Panc1 (cell line): ENCODE measurements around the gene HCAR2. TPM values are rescaled to one million over a fixed set of nuclear protein-coding genes. Genes with fewer than 3 reads are reported as not detected.

ENCODE experiments used
- ATAC-seq: fragments of 200-7000 bp; cut with Tn5 transposase; 2 replicates; pipeline ENCODE4 v1.9.1; 2020; ENCODE audit warnings: mild to moderate bottlenecking, moderate library complexity
- BruUV-seq: library from RNA; stranded (reverse); fragments of 400-500 nt; replicated peaks from 2 replicates; lab custom pipeline; 2021; lab: Mats Ljungman, UMichigan
- CTCF ChIA-PET: fragments of 300-600 bp; sonication (Branson Sonifier 250); formaldehyde crosslinking; loops from one replicate; lab custom pipeline; 2022; ENCODE audit warnings: antibody characterized with exemption; lab: Charles Lee
- POLR2A ChIA-PET: fragments of 300-600 bp; sonication (Branson Sonifier 250); formaldehyde crosslinking; loops from one replicate; lab custom pipeline; 2022; ENCODE audit warnings: antibody characterized with exemption; lab: Charles Lee
- DNase-seq: peaks from one replicate; pipeline ENCODE4 v3.0.0-alpha.2; 2010; ENCODE audit warnings: low read depth, low spot score
- H3K27ac ChIP-seq: 2 replicates; pipeline ENCODE4 v1.5.1; 2011; ENCODE audit warnings: mild to moderate bottlenecking, low read length, inconsistent platforms
- H3K27me3 ChIP-seq: fragments of 200-500 bp; sonication (Bioruptor generic); 2 replicates; pipeline ENCODE4 v1.6.0; 2014; ENCODE audit warnings: low read length, inconsistent platforms; ENCODE audit not compliant: control insufficient read depth, insufficient read depth
- H3K36me3 ChIP-seq: fragments of 200-500 bp; sonication (Bioruptor generic); 2 replicates; pipeline ENCODE4 v1.5.1; 2014; ENCODE audit warnings: inconsistent platforms, mild to moderate bottlenecking, low read length, moderate library complexity; ENCODE audit not compliant: control insufficient read depth, insufficient read depth
- H3K4me1 ChIP-seq: 2 replicates; pipeline ENCODE4 v1.5.1; 2011; ENCODE audit warnings: inconsistent platforms, mild to moderate bottlenecking, low read length, moderate library complexity; ENCODE audit not compliant: control insufficient read depth, insufficient read depth
- H3K4me3 ChIP-seq, 2 experiments: 2 replicates each; pipeline ENCODE4 v1.5.1; 2011 to 2012; ENCODE audit warnings: low read depth in 2 of 2, low read length in 2 of 2, mild to moderate bottlenecking in 2 of 2, inconsistent platforms in 1 of 2, moderate library complexity in 1 of 2
- H3K9me3 ChIP-seq: fragments of 200-500 bp; sonication (Bioruptor generic); 2 replicates; pipeline ENCODE4 v1.5.1; 2014; ENCODE audit warnings: low read depth, mild to moderate bottlenecking, inconsistent platforms, low read length, moderate library complexity; ENCODE audit not compliant: control insufficient read depth, insufficient read depth
- POLR2AphosphoS5 ChIP-seq: IDR thresholded peaks from 2 replicates; pipeline ENCODE4 v1.6.1; 2012; ENCODE audit warnings: mild to moderate bottlenecking, low read depth, low read length, moderate library complexity
- SIN3A ChIP-seq: IDR thresholded peaks from 2 replicates; pipeline ENCODE4 v1.6.1; 2012; ENCODE audit warnings: low read depth, mild to moderate bottlenecking, low read length, moderate library complexity, borderline replicate concordance; ENCODE audit not compliant: insufficient read depth
- TCF7L2 ChIP-seq: IDR thresholded peaks from 2 replicates; pipeline ENCODE4 v1.6.1; 2011; ENCODE audit warnings: mild to moderate bottlenecking, low read depth, low read length, inconsistent platforms
- in situ Hi-C: cut with HindIII; loops from 2 replicates; pipeline ENCODE4 v1.10.0; 2016; ENCODE audit warnings: low sequenced_read_pairs, low pct_unique_long_range_greater_than_20kb
- intact Hi-C: fragments of 100-400 bp; cut with micrococcal nuclease; formaldehyde crosslinking; loops from one replicate; pipeline ENCODE4 v1.10.0; 2022; ENCODE audit not compliant: unreplicated experiment
- total RNA-seq: library from RNA; stranded (reverse); gene quantifications from one replicate; pipeline ENCODE4 v1.2.1, GENCODE V29; 2021; ENCODE audit not compliant: unreplicated experiment
- TF ChIP-seq, protein P1 (sequence below): fragments of 450-650 bp; IDR thresholded peaks from 2 replicates; pipeline ENCODE4 v1.5.1; 2017; ENCODE audit warnings: mild to moderate bottlenecking
- TF ChIP-seq, protein P2 (sequence below), 2 experiments: IDR thresholded peaks; 2 replicates each; pipeline ENCODE4 v1.6.1; 2011 to 2012; ENCODE audit warnings: low read depth in 2 of 2, control low read depth in 1 of 2, low read length in 1 of 2, mild to moderate bottlenecking in 1 of 2, moderate library complexity in 1 of 2; ENCODE audit not compliant: insufficient read depth in 1 of 2

HCAR2 gene
- total RNA-seq, 1 experiment from 2014 or later, result not detected

DNA sequence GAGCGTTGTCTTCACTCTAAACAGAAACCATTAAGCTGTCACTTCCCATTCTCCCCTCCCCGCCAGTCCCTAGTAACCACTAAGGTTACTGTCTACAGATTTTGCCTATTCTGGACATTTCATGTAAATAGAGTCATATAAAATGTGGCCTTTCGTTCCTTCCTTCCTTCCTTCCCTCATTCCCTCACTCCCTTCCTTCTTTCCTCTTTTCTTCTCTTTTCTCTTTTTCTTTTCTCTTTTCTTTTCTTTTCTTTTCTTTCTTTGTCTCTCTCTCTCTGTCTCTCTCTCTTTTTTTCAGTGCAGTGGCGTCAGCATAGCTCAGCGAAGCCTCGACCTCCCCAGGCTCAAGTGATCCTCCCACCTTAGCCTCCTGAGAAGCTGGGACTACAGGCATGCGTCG is 37.8 kb downstream of the HCAR2 start:
- Histone ChIP-seq H3K36me3 (no peaks in the 10 kb centered on the region), H3K4me1 (no peaks in the 10 kb centered on the region), H3K9me3 (no peaks in the 10 kb centered on the region), H3K4me3 (no peak overlapping the region), H3K27ac (no peak overlapping the region), H3K27me3 (no peaks in the 10 kb centered on the region)
- no peak for ATAC-seq
- intact Hi-C loops, result no loop called here
- no TSS peak for BruUV-seq
- in situ Hi-C loops, result no loop called here
- POLR2A ChIA-PET, result no interaction called here
- CTCF ChIA-PET, result no interaction called here
- DNase-seq, result no peak
- TF ChIP-seq, protein P1, sequence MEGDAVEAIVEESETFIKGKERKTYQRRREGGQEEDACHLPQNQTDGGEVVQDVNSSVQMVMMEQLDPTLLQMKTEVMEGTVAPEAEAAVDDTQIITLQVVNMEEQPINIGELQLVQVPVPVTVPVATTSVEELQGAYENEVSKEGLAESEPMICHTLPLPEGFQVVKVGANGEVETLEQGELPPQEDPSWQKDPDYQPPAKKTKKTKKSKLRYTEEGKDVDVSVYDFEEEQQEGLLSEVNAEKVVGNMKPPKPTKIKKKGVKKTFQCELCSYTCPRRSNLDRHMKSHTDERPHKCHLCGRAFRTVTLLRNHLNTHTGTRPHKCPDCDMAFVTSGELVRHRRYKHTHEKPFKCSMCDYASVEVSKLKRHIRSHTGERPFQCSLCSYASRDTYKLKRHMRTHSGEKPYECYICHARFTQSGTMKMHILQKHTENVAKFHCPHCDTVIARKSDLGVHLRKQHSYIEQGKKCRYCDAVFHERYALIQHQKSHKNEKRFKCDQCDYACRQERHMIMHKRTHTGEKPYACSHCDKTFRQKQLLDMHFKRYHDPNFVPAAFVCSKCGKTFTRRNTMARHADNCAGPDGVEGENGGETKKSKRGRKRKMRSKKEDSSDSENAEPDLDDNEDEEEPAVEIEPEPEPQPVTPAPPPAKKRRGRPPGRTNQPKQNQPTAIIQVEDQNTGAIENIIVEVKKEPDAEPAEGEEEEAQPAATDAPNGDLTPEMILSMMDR, result no peak
- TF ChIP-seq, protein P2, sequence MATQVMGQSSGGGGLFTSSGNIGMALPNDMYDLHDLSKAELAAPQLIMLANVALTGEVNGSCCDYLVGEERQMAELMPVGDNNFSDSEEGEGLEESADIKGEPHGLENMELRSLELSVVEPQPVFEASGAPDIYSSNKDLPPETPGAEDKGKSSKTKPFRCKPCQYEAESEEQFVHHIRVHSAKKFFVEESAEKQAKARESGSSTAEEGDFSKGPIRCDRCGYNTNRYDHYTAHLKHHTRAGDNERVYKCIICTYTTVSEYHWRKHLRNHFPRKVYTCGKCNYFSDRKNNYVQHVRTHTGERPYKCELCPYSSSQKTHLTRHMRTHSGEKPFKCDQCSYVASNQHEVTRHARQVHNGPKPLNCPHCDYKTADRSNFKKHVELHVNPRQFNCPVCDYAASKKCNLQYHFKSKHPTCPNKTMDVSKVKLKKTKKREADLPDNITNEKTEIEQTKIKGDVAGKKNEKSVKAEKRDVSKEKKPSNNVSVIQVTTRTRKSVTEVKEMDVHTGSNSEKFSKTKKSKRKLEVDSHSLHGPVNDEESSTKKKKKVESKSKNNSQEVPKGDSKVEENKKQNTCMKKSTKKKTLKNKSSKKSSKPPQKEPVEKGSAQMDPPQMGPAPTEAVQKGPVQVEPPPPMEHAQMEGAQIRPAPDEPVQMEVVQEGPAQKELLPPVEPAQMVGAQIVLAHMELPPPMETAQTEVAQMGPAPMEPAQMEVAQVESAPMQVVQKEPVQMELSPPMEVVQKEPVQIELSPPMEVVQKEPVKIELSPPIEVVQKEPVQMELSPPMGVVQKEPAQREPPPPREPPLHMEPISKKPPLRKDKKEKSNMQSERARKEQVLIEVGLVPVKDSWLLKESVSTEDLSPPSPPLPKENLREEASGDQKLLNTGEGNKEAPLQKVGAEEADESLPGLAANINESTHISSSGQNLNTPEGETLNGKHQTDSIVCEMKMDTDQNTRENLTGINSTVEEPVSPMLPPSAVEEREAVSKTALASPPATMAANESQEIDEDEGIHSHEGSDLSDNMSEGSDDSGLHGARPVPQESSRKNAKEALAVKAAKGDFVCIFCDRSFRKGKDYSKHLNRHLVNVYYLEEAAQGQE (IDR thresholded peaks at IDR 0.05; ENCODE audit: insufficient read depth in 1 of 2, low read depth in 2 of 2, low read length in 1 of 2), result no peak
- TF ChIP-seq POLR2AphosphoS5, result no peak
- TF ChIP-seq TCF7L2, result no peak
- no peak for TF ChIP-seq SIN3A

DNA sequence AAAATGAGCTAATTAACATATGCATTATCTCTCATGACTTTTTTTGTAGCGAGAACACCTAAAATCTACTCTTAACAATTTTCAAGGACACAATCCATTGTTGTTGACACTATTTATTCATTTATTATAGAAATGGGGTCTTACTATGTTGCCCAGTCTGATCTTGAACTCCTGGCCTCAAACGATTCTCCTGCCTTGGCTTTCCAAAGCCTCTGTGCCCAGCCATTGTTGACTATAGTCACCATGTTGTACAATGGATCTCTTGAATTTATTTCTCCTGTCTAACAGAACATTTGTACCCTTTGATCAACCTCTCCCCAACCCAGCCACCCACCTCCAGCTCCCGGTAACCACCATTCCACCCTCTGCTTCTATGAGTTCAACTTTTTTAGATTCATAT is 41.2 kb downstream of the HCAR2 start:
- CTCF ChIA-PET, result interaction anchor here (0.5 kb wide), 1 partner anchor 10 kb away, joined by 8 read pairs; no protein-coding TSS in a partner anchor
- H3K9me3 ChIP-seq, result no peaks in the 10 kb centered on the region
- in situ Hi-C loops (no loop called here), intact Hi-C loops (no loop called here)
- no peak overlapping the region for H3K27ac ChIP-seq
- no peak for TF ChIP-seq TCF7L2
- no peak for TF ChIP-seq POLR2AphosphoS5
- no peak for TF ChIP-seq SIN3A
- TF ChIP-seq, protein P1, result no peak
- TF ChIP-seq, protein P2 (IDR thresholded peaks at IDR 0.05; ENCODE audit: insufficient read depth in 1 of 2, low read depth in 2 of 2, low read length in 1 of 2), result no peak
- no peak overlapping the region for H3K4me3 ChIP-seq
- no peak for ATAC-seq
- no peaks in the 10 kb centered on the region for H3K36me3 ChIP-seq
- no TSS peak for BruUV-seq
- DNase-seq, result no peak
- POLR2A ChIA-PET, result no interaction called here
- H3K4me1 ChIP-seq, result no peaks in the 10 kb centered on the region
- no peaks in the 10 kb centered on the region for H3K27me3 ChIP-seq
